NCI-H748 (cell line): ENCODE data around the gene SLC47A1.
"Not testable (repeated sequence)": the region's sequence is repeated elsewhere in the genome, so short reads cannot be mapped to it uniquely, and the experiment has no call there.

ENCODE experiments used
- DNase-seq: peaks from one replicate; lab custom pipeline; 2025; ENCODE audit not compliant: unreplicated experiment; lab: John Stamatoyannopoulos, UW

SLC47A1 gene

GRCh38 chr17:19533718-19534561 is at the start of gene SLC47A1:
Gene SLC47A1, plus strand, starts transcription at chr17:19533854. Its CDS starts 86 bp downstream, at chr17:19533940.
- peak; percentile 50 for DNase-seq

- no peak for DNase-seq
Observed at GRCh38 chr17:19485800-19486340, 47.8 kb upstream of the SLC47A1 start.

GRCh38 chr17:19486351-19487023 is 47.2 kb upstream of the SLC47A1 start:
- no peak for DNase-seq

- DNase-seq, result no peak
Observed at GRCh38 chr17:19487024-19487600, 46.5 kb upstream of the SLC47A1 start.

GRCh38 chr17:19492141-19492540 is 41.5 kb upstream of the SLC47A1 start:
- DNase-seq, result no peak

GRCh38 chr17:19494961-19495806 is 38.5 kb upstream of the SLC47A1 start:
- no peak for DNase-seq

GRCh38 chr17:19495828-19496528 is 37.7 kb upstream of the SLC47A1 start:
- DNase-seq, result no peak

GRCh38 chr17:19497624-19498023 is 36.0 kb upstream of the SLC47A1 start:
- no peak for DNase-seq

GRCh38 chr17:19501219-19501618 is 32.4 kb upstream of the SLC47A1 start:
- DNase-seq, result no peak

GRCh38 chr17:19502517-19502916 is 31.1 kb upstream of the SLC47A1 start:
- no peak for DNase-seq

- DNase-seq, result not testable (repeated sequence)
Observed at GRCh38 chr17:19505561-19505960, 28.1 kb upstream of the SLC47A1 start.

- peak; percentile 94 for DNase-seq
Observed at GRCh38 chr17:19507775-19508576, 25.7 kb upstream of the SLC47A1 start.

- no peak for DNase-seq
Observed at GRCh38 chr17:19508577-19508867, 25.1 kb upstream of the SLC47A1 start.

GRCh38 chr17:19509281-19509852 is 24.3 kb upstream of the SLC47A1 start:
- DNase-seq, result not testable (repeated sequence)

- no peak for DNase-seq
Observed at GRCh38 chr17:19510903-19511302, 22.8 kb upstream of the SLC47A1 start.

GRCh38 chr17:19513897-19514488 is 19.7 kb upstream of the SLC47A1 start:
- peak; percentile 70 for DNase-seq

- DNase-seq, result no peak
Observed at GRCh38 chr17:19517699-19518098, 16.0 kb upstream of the SLC47A1 start.

- DNase-seq, result not testable (repeated sequence)
Observed at GRCh38 chr17:19519388-19520291, 14.0 kb upstream of the SLC47A1 start.
